ENCODE results near the gene SLC12A8. TPM values are rescaled to one million over a fixed set of nuclear protein-coding genes. Genes with fewer than 3 reads are reported as not detected.

SLC12A8 gene
- total RNA-seq, 2 experiments from 2014 or later, result 0.36 to 0.38 TPM

DNA sequence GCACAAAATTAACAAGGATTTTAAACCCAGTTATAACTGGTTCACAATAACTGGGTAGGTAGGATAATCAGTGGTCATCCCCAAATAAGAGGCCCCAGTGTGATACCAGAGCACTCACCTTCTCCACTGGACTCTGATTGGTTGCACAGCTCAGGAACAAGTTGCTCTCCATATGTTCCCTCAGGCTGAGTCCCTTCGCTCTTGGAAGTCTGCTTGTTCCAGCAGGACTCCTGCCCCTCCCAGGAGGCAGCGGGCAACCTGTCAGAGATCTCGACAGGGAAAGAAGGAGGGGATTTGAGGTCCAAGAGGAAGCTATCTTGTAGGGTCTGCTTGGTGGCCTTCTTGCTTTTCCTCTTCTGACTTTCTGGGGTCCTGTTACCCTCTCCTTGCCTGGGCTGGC lies 105.2 kb downstream of the SLC12A8 start:
- H3K9me3 ChIP-seq (ENCODE audit: control insufficient read depth in 1 of 2, insufficient read depth in 1 of 2, low read length in 2 of 2), result no peaks in the 10 kb centered on the region
- H3K36me3 ChIP-seq (ENCODE audit: insufficient read depth, low read length), result no peaks in the 10 kb centered on the region
- H3K27me3 Mint-ChIP-seq, result no peaks in the 10 kb centered on the region
- H3K4me1 ChIP-seq (ENCODE audit: insufficient read depth, low read length), result no peaks in the 10 kb centered on the region
- ChIA-PET CTCF (no interaction called here), POLR2A (no interaction called here)
- no peak overlapping the region for H3K27ac ChIP-seq (ENCODE audit: low read depth in 1 of 2, low read length in 2 of 2)
- H3K36me3 Mint-ChIP-seq (ENCODE audit: low read depth), result no peaks in the 10 kb centered on the region
- no peak for DNase-seq
- H3K4me1 Mint-ChIP-seq (ENCODE audit: low read depth), result no peaks in the 10 kb centered on the region
- no peak overlapping the region for H3K27ac Mint-ChIP-seq
- ATAC-seq (ENCODE audit: poor library complexity), result no peak
- H3K4me3 ChIP-seq (ENCODE audit: low read length), result no peak overlapping the region
- intact Hi-C loops (cut with DNase I, micrococcal nuclease), result no loop called here
- TF ChIP-seq, protein P1, sequence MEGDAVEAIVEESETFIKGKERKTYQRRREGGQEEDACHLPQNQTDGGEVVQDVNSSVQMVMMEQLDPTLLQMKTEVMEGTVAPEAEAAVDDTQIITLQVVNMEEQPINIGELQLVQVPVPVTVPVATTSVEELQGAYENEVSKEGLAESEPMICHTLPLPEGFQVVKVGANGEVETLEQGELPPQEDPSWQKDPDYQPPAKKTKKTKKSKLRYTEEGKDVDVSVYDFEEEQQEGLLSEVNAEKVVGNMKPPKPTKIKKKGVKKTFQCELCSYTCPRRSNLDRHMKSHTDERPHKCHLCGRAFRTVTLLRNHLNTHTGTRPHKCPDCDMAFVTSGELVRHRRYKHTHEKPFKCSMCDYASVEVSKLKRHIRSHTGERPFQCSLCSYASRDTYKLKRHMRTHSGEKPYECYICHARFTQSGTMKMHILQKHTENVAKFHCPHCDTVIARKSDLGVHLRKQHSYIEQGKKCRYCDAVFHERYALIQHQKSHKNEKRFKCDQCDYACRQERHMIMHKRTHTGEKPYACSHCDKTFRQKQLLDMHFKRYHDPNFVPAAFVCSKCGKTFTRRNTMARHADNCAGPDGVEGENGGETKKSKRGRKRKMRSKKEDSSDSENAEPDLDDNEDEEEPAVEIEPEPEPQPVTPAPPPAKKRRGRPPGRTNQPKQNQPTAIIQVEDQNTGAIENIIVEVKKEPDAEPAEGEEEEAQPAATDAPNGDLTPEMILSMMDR (IDR thresholded peaks at IDR 0.05), result no peak
- H3K9me3 Mint-ChIP-seq, result no peaks in the 10 kb centered on the region
- H3K4me3 Mint-ChIP-seq, result no peak overlapping the region
- no peaks in the 10 kb centered on the region for H3K27me3 ChIP-seq (ENCODE audit: control insufficient read depth in 1 of 2, insufficient read depth in 2 of 2, low read length in 2 of 2)

DNA sequence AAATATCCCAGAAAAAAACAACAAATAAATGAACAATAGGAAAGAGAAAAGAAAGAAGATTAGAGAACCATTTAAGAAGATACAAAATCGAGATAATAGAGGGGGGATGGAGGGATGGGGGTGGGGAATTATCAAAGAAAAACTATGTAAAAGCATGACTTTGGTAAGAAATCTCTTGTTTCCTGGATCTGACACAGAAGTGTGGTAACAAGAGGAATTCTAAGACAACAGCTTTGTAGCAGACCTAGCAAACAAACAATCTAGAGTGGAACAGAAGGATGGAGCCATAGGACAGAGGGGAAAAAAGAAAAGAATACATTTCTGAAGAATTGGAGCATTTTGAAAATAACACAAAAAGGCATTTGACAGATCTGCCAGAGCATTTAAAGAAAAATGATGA lies 107.4 kb downstream of the SLC12A8 start:
- no peak overlapping the region for H3K4me3 ChIP-seq (ENCODE audit: low read length)
- no peaks in the 10 kb centered on the region for H3K36me3 ChIP-seq (ENCODE audit: insufficient read depth, low read length)
- POLR2A ChIA-PET, result no interaction called here
- no peaks in the 10 kb centered on the region for H3K9me3 ChIP-seq (ENCODE audit: control insufficient read depth in 1 of 2, insufficient read depth in 1 of 2, low read length in 2 of 2)
- H3K27me3 ChIP-seq (ENCODE audit: control insufficient read depth in 1 of 2, insufficient read depth in 2 of 2, low read length in 2 of 2), result no peaks in the 10 kb centered on the region
- H3K9me3 Mint-ChIP-seq, result no peaks in the 10 kb centered on the region
- no peak overlapping the region for H3K27ac ChIP-seq (ENCODE audit: low read depth in 1 of 2, low read length in 2 of 2)
- no peak for ATAC-seq (ENCODE audit: poor library complexity)
- no peaks in the 10 kb centered on the region for H3K4me1 ChIP-seq (ENCODE audit: insufficient read depth, low read length)
- no peaks in the 10 kb centered on the region for H3K4me1 Mint-ChIP-seq (ENCODE audit: low read depth)
- intact Hi-C loops (cut with DNase I, micrococcal nuclease), result no loop called here
- CTCF ChIA-PET, result no interaction called here
- no peaks in the 10 kb centered on the region for H3K27me3 Mint-ChIP-seq
- TF ChIP-seq, protein P1 (IDR thresholded peaks at IDR 0.05), result no peak
- no peak overlapping the region for H3K4me3 Mint-ChIP-seq
- DNase-seq, result no peak
- H3K36me3 Mint-ChIP-seq (ENCODE audit: low read depth), result no peaks in the 10 kb centered on the region
- no peak overlapping the region for H3K27ac Mint-ChIP-seq

DNA sequence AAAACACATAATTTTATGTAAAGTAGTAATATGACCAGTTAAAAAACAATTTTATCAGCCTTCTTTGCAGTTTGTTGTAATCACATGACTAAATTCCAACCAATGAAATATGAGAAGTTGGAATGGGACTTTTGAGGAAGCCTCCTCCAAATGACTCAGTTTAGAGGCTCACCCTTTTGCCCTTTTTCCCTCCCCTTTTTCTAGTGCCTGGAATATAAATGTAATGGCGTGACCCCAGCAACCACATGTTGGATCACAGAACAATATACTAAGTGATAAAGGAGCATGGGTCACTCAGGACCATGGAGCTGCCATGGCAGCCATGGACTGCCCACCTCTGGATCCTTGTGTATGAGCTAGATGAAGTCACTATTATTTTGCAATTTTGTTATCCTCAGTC lies 107.9 kb downstream of the SLC12A8 start:
- CTCF ChIA-PET, result no interaction called here
- Histone ChIP-seq H3K36me3 (ENCODE audit: insufficient read depth, low read length) (no peaks in the 10 kb centered on the region), H3K4me1 (ENCODE audit: insufficient read depth, low read length) (no peaks in the 10 kb centered on the region), H3K27me3 (ENCODE audit: control insufficient read depth in 1 of 2, insufficient read depth in 2 of 2, low read length in 2 of 2) (no peaks in the 10 kb centered on the region), H3K27ac (ENCODE audit: low read depth in 1 of 2, low read length in 2 of 2) (no peak overlapping the region), H3K4me3 (ENCODE audit: low read length) (no peak overlapping the region), H3K9me3 (ENCODE audit: control insufficient read depth in 1 of 2, insufficient read depth in 1 of 2, low read length in 2 of 2) (peaks cover 0 to 2% of the 10 kb centered on the region in 2 experiments)
- TF ChIP-seq, protein P1 (IDR thresholded peaks at IDR 0.05), result no peak
- POLR2A ChIA-PET, result no interaction called here
- Mint-ChIP-seq H3K4me1 (ENCODE audit: low read depth) (no peaks in the 10 kb centered on the region), H3K9me3 (peaks cover 3% of the 10 kb centered on the region), H3K36me3 (ENCODE audit: low read depth) (peaks cover 4% of the 10 kb centered on the region), H3K27me3 (no peaks in the 10 kb centered on the region), H3K4me3 (no peak overlapping the region), H3K27ac (no peak overlapping the region)
- ATAC-seq (ENCODE audit: poor library complexity) (no peak), DNase-seq (no peak)
- intact Hi-C loops (cut with DNase I, micrococcal nuclease), result no loop called here

Measured in CD4-positive, alpha-beta T cell (primary cell).